ENCODE results near the gene CPEB3.

DNA sequence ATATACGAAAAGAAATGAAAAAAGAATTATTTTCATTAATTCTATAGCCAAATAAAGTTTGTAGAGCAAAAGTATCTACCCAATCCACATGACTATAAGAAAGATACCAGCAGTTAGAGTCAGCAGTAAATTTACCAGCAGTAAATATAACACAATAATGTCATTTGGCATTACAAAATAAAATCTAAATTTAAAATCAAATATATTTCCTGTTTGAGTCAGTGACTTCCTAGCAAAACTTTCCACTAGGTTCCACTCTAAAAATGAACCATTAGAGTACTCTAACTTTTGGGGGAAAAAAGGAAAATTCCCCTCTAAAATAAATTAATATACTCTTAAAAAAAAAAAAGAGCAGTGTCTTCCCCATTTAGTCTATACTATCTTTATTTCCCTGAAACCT lies 144.8 kb downstream of the CPEB3 start:
- TF ChIP-seq POLR2A (IDR thresholded peaks at IDR 0.05; ENCODE audit: low read depth, low read length), result no peak
- TF ChIP-seq, protein P1, sequence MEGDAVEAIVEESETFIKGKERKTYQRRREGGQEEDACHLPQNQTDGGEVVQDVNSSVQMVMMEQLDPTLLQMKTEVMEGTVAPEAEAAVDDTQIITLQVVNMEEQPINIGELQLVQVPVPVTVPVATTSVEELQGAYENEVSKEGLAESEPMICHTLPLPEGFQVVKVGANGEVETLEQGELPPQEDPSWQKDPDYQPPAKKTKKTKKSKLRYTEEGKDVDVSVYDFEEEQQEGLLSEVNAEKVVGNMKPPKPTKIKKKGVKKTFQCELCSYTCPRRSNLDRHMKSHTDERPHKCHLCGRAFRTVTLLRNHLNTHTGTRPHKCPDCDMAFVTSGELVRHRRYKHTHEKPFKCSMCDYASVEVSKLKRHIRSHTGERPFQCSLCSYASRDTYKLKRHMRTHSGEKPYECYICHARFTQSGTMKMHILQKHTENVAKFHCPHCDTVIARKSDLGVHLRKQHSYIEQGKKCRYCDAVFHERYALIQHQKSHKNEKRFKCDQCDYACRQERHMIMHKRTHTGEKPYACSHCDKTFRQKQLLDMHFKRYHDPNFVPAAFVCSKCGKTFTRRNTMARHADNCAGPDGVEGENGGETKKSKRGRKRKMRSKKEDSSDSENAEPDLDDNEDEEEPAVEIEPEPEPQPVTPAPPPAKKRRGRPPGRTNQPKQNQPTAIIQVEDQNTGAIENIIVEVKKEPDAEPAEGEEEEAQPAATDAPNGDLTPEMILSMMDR (IDR thresholded peaks at IDR 0.05; ENCODE audit: extremely low read depth in 1 of 2, insufficient read depth in 1 of 2, low read depth in 1 of 2, low read length in 2 of 2), result no peak
- TF ChIP-seq POLR2AphosphoS5 (IDR thresholded peaks at IDR 0.05; ENCODE audit: insufficient read depth, low read depth, low read length), result no peak

All from endothelial cell of umbilical vein (primary cell).